GM19467 (cell line): ENCODE results near the gene B4GALT4.
A peak's percentile ranks its signal among the peaks of the same experiment; 100 is the strongest.

Experiments used
- ATAC-seq: cut with Tn5 transposase; IDR thresholded peaks from one replicate; pipeline ENCODE4 v1.9.1; 2021; ENCODE audit warnings: mild to moderate bottlenecking, moderate library complexity; ENCODE audit not compliant: unreplicated experiment

Gene B4GALT4

GRCh38 chr3:119238363-119238762 lies 2.3 kb downstream of the B4GALT4 start:
- ATAC-seq: no peak

GRCh38 chr3:119237299-119237698 lies 3.4 kb downstream of the B4GALT4 start:
- ATAC-seq: no peak

GRCh38 chr3:119236756-119237155 lies 3.9 kb downstream of the B4GALT4 start:
- ATAC-seq: no peak

GRCh38 chr3:119235151-119235550 lies 5.5 kb downstream of the B4GALT4 start:
- ATAC-seq: no peak

- ATAC-seq: no peak
Measured at GRCh38 chr3:119234610-119235009, 6.1 kb downstream of the B4GALT4 start.

- no peak for ATAC-seq
Measured at GRCh38 chr3:119230745-119231144, 9.9 kb downstream of the B4GALT4 start.

GRCh38 chr3:119230071-119230470 lies 10.6 kb downstream of the B4GALT4 start:
- ATAC-seq: no peak

GRCh38 chr3:119229190-119229589 lies 11.5 kb downstream of the B4GALT4 start:
- ATAC-seq: no peak

- no peak for ATAC-seq
Measured at GRCh38 chr3:119228373-119229145, 12.1 kb downstream of the B4GALT4 start.

- no peak for ATAC-seq
Measured at GRCh38 chr3:119227070-119227850, 13.4 kb downstream of the B4GALT4 start.

- ATAC-seq: no peak
Measured at GRCh38 chr3:119225121-119225520, 15.6 kb downstream of the B4GALT4 start.

- no peak for ATAC-seq
Measured at GRCh38 chr3:119223511-119223910, 17.2 kb downstream of the B4GALT4 start.

GRCh38 chr3:119222391-119222790 lies 18.3 kb downstream of the B4GALT4 start:
- ATAC-seq: no peak

GRCh38 chr3:119221779-119222320 lies 18.8 kb downstream of the B4GALT4 start:
- ATAC-seq: no peak

GRCh38 chr3:119220970-119221667 lies 19.6 kb downstream of the B4GALT4 start:
- no peak for ATAC-seq

- ATAC-seq: no peak
Measured at GRCh38 chr3:119220198-119220597, 20.5 kb downstream of the B4GALT4 start.

GRCh38 chr3:119219069-119219468 lies 21.6 kb downstream of the B4GALT4 start:
- ATAC-seq: peak; percentile 98

GRCh38 chr3:119211803-119212202 lies 28.9 kb downstream of the B4GALT4 start:
- no peak for ATAC-seq

- no peak for ATAC-seq
Measured at GRCh38 chr3:119211193-119211592, 29.5 kb downstream of the B4GALT4 start.

- no peak for ATAC-seq
Measured at GRCh38 chr3:119207512-119207875, 33.2 kb downstream of the B4GALT4 start.
